ENCODE results near the gene ZNF132. TPM values are rescaled to one million over a fixed set of nuclear protein-coding genes. Genes with fewer than 3 reads are reported as not detected.
"Not testable (repeated sequence)": the region's sequence is repeated elsewhere in the genome, so short reads cannot be mapped to it uniquely, and the experiment has no call there.

ZNF132 gene
- total RNA-seq, 1 donor from 2014 or later, result 3.6 TPM

DNA sequence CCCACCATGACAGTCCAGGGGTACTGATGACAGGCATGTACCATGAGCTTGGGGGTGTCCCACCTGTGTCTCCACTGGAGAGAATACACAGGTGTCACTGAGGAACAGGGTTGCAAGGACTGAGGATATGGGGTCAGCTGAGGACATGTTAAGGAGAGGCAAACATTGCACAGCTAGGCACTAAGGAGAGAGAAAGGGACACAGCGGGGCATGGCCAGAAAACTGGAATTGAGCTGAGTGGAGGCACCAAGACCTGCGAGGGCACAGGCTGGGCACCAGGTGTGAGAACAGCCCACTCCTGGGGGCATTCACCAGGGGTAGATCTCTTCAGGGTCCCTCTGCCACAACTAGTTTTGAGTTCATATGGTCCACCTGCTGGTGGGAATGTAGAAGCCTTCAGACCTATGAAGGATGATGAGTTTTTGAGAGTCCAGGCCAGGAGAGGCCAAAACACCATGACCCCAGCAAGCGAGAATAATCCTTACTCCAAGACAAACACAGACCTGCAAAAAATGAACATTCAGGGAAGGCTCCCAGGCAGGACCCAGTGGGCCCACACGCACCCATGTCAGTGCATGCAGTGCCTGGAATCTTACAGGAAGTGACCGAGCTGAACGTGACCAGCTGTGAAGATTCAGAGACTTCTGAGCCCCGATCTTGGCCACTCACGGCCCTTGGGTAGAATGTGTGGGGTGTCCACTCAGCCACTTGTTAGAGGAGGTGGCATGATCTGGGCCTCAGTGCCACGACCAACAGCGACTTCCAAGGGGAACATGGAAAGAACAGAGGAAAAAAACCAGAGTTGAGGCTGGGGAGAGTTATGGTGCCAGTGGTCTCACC, 32.9 kb downstream of the ZNF132 start:
- no peak for DNase-seq

DNA sequence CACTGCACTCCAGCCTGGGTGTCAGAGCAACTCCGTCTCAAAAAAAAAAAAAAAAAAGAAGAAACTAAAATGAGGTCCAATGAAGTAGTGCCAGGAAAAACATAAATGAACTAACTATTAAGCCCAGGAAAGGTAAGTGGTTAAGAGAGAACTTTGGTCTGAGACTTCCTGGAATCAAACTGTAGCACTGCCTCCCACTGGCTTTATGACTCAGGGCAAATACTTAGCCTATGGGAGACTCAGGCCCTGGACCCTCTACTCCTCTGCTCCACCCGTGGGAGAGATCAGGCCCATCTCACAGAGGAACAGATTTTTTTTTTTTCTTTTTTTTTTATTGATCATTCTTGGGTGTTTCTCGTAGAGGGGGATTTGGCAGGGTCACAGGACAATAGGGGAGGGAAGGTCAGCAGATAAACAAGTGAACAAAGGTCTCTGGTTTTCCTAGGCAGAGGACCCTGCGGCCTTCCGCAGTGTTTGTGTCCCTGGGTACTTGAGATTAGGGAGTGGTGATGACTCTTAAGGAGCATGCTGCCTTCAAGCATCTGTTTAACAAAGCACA, 36.0 kb downstream of the ZNF132 start:
- not testable (repeated sequence) for DNase-seq

DNA sequence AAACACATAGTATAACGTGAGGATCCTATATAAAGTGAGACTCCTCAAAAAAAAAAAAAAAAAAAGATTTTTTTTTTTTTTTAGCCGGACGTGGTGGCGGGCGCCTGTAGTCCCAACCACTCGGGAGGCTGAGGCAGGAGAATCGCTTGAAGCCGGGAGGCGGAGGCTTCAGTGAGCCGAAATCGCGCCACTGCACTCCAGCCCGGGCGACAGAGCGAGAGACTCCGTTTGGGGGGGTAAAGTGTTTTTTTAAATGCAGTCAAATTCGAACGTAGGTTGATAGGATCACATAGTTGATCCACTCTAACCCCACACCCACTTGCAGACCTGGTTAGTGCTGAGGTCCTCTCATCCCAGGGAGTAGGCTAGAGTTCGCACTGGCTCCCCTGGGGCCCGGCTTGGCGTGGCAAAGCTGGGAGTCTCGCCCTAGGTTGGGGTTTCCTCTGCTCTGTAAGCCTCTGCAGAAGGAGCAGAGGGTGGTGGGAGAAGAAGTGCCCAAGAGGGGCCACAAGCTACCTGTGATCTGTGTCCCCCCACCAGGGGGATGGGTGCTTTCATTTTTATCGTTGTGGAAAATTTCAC, 38.0 kb downstream of the ZNF132 start:
- DNase-seq, result no peak

DNA sequence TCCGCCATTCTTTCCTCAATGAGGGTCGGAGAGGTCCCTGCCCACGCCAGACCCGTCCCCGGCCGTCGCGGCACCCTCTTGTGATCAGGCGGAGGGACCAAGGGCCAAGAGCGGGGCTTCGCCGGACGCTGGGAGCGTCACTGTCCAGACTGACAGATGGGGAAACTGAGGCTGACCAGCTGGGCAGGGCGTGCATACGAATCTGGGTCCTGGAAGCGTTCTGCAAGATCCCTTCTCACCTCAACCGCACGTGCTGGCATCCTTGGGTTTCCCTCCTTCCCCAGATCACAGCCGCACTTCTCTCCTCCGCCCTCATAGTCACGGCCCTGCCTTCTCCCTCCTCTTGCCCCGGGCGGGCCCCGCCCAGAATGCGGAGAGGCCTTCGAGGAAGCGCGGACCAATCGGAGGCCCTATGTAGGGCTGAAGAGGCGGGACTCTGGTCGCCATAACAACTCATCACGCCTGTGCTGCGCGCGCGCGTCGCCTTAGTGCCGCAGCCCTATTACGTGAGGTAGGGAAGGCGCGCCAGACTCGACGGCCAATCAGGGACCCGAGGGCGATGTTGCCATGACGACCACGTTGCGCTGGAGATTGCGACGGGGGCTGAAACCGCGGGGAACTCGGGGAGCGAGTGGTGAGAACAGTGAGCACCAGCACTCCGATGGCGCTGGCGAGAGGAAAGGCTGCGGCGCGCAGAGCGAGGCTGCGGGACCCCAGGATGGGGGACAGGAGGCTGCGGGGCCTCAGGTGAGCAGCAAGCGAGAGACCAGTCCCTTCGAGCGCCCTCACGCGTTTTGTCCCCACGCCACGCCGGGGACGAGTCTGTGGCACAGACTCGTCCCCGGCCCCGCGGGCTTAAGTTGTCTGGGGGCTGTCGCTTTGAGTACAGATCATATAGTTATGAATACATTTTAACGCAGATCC, 38.8 kb downstream of the ZNF132 start:
- peak; percentile 99 for DNase-seq

DNA sequence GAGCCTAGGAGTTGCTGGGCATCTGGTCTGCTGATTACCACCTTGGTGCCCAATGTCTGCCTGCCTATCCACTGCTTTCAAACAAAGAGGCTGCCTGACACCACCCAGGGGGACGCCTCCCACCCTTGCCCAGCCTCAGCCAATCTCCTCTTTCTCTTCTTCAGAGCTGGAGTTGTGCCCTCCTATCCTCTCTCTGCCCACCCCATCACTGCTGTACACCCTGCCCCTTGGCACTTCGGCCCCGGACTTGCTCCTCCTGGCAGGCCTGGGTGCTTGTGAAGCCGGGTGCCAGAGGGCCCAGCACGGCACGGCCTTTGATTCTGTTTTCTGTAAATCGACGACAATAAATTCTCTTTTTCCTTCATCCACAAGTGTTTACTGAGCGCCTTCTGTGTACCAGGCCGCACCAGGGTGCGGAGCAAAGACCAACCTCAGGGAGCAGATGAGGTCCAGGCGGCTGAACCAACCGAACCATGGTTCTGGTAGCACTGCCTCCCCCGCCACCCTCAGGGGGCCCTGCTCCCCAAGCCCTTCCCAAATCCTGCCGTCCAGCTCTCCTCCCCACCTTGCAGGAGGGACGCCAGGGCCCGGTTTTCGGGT, 39.5 kb downstream of the ZNF132 start:
- no peak for DNase-seq

DNA sequence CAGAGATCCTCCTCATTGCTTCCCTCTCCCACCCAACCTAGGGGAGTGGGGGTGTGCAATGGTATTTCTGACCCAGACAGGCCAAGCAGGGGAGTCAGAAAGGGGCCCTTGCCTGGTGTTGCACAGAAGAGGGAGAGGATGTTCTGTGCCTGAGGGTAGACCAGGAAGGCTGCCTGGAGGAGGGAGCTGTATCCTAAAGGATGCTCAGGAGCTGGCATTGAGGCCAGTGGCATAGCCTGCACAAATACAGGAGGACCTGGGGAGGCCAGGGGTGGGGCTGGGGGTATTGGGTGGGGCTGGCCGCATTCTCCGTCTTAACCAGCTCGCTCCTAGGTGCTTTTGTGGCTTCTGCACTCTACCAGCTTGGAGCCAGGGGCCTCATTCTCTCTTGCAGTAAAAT, 40.0 kb downstream of the ZNF132 start:
- DNase-seq, result no peak

DNA sequence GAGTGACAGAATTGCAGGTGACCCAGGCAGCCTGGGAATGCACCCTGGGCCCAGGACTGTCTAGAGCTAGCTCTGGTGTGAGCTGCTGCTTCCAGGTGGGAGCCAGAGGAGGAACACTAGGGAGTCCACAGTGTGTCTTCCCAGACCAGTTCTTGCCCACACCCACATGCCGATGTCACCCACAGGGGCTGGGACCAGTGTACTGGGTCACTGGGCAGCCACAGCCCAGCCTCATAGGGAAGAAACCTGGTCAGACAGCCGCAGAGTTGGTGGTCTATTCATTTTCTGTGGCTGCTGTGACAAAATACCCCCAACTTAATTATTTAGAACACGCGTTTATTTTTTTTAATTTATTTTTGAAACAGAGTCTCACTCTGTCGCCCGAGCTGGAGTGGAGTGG, 41.4 kb downstream of the ZNF132 start:
- DNase-seq, result no peak

DNA sequence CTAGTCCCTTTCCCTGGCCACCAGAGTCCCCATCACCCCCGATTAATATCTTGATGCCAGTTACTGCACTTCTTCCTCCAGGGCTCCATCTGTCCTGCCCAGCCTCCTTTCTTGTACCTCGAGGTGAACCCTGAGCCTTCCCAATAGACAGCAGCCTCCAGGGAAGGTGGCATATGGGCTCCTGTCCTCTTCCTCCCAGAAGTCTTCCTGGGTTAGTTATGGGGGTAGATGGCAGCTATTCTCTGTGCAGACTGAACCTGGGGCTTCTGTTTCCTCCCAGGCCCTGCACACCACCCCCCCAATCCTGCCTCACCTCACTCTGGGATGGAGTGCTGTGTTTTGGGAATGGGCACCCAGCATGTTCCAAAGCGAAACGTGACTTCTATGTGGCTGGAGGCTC, 41.9 kb downstream of the ZNF132 start:
- DNase-seq, result no peak

DNA sequence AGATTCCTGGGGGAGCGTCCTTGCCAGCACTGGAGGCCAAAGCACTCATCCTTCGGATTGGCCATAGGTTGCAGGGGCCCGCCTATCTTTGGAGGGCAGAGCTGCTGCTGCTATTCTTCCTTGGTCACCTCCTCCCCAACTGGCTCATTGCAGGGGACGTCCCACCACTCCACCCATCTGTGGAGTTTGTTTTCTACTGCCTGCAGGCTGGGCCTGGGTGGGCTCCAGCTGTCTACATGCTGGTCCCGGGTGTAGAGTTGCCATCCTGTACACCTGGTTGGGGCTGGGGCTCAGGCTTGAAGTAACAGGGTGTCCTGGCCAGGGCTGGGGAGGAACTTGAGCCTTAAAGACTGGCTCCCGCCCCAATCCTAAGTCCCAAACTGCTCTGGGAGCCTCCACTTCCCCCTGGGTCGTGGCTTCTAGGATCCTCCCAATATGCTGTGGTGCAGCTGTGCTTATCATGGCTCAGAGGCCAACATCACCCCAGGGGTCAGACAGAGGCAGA, 42.4 kb downstream of the ZNF132 start:
- DNase-seq, result no peak

DNA sequence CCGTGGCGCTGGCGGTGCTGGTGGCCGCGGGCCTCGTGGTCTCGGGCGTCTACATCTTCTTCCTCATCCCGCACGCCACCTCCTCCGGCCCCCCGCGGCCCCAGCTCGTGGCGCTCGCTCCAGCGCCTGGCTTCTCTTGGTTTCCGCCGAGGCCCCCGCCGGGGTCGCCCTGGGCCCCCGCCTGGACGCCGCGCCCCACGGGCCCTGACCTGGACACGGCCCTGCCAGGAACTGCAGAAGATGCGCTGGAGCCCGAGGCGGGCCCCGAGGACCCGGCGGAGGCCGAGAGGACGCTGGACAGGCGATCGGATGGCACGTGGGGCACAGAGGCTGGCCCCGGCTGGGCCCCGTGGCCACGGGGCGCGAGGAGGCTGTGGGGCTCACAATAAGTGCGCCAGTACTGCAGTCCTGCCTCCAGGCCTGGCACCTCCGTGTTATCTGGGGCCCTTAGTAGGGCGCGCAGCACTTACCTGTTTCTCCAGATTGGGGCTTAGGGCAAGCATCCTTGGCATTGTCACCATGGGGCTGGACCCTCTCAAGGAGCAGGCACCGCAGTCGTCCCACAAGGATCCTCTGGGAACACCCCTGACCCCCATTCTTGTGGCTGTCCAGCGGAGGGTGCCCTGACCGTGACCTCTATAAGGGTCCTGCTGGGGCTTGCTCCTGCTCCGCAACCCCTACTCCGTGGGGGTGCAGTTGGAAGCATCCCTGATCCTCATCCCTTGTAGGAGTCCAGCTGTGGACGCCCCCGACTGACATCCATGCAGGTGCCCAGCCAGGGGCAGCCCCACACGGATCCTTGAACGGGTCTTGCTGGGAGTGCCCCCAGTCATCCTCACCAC, 43.0 kb downstream of the ZNF132 start:
- no peak for DNase-seq

DNA sequence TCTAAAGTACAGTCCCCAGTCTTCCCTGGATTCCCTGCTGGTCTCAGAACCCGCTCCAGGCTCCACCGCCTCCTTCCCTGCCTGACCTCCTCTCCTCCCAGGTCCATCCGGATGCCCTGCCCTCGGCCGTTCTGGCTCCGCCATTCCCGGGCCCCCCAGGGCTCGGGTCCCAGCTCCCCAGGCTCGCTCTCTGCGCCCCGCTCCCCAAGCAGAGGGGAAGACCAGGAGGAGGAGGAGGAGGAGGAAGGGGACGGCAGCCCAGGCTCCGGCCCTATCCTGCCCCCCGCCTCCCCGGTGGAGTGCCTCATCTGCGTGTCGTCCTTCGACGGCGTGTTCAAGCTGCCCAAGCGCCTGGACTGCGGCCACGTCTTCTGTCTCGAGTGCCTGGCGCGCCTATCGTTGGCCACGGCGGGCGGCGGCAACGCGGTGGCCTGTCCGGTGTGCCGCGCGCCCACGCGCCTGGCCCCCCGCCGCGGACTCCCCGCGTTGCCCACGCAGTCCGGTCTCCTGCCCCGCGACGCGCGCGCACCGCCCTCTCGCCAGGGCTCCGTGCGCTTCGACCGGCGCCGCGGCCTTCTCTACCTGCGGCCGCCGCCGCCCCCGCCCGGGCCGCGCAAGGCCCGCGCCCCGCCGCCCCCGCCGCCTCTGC, 43.9 kb downstream of the ZNF132 start:
- DNase-seq, result no peak

DNA sequence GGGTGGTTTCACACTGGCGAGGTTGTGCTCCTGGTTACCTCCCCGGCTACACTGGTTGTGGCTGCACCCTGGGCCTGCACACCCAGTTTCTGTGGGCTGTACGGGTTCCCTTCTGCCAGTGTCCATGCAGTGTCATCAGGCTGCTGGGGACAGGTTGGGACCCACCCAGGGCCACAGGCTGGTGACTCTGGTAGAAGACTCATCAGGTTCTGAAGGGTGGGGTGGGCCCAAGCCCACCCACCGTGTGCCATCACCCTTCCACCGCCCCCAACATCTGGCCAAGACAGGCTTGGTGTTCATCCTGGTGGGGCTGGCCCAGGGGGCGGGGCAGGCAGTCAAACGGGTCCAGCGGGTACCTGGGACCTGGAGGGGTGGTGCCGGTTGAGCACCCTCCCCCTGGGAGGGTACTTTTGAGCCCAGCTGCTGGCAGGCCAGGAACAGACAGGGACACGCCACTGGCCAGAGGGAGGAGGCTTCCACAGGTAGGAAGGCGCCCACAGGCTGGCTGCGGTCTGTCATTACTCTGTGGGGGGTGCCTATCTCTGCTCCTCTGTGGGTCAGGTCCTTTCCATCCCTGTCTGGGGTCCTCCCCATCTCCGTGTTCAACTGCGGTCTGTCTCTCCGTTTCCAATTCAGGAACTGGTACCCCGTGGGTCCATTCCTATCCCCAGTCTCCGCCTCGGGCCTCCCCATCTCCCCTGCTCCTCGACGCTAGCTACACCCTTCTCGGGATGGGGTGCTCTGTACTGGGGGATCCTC, 44.6 kb downstream of the ZNF132 start, which contains the start of gene RNF225:
Gene RNF225 (plus strand): TSS at position 437 of the 759 bp plus-strand sequence. CDS start 434 bp downstream, outside the sequence.
- no peak for DNase-seq

DNA sequence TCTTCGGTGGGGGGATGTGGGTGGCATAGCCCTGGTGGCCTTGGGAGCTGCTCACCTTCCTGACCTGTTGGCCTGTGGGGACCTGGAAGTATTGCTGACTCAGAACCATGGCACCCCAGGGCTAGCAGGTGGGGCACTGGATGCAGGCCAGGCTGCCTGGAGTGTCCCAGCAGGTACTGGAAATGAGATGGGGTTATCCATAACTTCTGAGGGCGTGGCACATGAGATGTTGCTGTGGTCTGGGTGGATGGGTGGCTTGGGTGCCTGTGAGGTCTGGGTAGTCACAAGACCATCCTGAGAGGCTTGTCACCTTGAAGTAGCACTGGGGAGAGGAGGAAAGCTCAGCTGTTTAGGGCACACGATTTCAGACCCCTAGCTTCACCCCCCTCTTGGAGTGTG, 45.1 kb downstream of the ZNF132 start:
- DNase-seq, result no peak

DNA sequence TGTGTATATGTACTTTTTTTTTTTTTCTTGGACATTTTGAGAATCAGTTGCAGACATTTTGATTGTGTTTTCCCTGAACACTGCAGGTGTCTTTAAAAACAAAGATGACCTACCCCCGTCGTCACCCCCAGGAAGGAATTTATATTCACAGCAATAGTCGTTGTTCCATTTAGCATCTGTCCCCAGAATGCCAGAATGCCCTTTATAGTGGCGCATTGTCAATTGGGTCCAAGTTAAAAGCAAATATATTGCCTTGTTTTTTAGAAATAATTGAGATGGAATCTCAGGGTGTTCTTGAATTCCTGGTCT, 46.3 kb downstream of the ZNF132 start:
- no peak for DNase-seq

DNA sequence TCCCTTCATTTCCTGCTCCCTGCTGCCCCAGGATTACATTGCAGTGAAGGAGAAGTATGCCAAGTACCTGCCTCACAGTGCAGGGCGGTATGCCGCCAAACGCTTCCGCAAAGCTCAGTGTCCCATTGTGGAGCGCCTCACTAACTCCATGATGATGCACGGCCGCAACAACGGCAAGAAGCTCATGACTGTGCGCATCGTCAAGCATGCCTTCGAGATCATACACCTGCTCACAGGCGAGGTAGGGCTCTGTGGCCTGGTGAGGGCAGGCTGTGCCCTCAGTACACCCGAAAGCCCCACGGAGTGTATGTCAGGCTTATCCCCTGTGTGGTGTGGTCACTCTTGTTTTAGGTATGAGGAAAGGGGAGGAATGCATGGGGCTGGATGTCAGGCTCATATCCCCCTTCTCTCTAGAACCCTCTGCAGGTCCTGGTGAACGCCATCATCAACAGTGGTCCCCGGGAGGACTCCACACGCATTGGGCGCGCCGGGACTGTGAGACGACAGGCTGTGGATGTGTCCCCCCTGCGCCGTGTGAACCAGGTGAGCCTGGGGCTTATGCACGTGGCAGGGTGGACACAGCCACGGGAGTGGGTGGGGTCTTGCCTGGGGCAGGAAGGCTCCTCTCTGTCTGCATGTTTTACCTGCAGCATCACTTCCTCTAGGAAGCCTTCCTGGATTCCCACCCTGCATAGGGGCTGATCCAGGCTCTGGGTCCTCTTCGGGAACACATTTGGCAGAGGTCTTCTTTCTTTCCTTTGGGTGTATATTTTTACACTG, 46.8 kb downstream of the ZNF132 start:
- no peak for DNase-seq

DNA sequence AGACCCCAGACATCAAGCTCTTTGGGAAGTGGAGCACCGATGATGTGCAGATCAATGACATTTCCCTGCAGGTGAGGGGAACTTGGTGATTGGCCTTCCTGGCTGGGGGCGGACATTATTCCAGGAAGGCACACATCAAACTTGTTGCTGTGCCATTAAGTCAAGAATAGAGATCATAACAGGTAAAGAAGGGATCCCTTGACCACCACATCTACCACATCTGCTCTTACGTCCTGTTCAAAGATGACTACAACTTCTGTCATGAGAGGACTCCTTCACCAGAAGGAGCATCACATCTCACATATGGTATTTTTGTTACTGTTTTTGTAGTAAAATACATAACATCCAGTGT, 51.8 kb downstream of the ZNF132 start:
- DNase-seq, result no peak

DNA sequence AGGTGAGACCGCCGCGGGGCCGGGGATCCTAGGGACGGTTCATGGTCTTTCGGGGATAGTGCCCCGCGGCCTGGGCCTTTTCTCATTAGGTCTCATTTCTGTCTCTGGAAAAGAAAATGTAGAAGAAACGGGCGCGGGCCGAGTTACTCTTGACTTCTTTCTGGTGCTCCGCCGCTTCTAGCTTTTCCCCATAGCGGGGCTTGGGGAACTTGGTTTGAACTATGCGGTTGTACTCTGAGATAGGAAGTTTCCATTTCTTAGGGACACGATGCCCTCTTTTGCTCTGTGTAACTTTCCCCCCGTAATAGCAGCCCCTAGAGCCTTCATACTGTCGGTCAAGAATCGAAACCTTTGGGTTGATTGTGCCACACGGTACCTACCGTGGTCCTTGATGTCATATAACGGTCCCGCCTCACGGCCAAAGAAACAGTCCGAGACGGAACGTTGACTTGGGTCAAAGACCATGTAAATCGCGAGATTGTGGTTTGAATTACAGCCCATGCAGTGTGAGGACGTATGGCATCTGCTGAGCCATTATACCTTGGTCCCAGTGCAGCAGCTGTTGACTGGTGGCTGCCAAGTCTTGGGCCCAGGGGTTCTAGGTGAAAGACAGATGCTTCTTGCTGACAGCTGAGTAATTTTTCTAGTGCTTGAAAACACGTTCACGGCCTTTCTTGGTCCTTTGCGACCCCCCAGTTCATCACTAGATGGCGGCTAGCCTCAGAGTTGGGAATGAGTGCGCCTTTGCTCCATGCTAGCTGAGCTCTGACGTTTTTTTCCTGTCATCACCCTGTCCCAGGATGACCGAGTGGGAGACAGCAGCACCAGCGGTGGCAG, 52.4 kb downstream of the ZNF132 start:
- DNase-seq, result no peak

Measured in skin of body (tissue), 2 donors.